ENCODE data around the gene RNF157. TPM values are rescaled to one million over a fixed set of nuclear protein-coding genes. Genes with fewer than 3 reads are reported as not detected.
A peak's percentile ranks its signal among the peaks of the same experiment; 100 is the strongest.

RNF157 gene
- total and polyA plus RNA-seq, 9 of the 15 experiments (the other 6 are each of a cell fraction or from before 2014, with no cell fraction given), result 8.1 to 31.7 (median 20.8) TPM

DNA sequence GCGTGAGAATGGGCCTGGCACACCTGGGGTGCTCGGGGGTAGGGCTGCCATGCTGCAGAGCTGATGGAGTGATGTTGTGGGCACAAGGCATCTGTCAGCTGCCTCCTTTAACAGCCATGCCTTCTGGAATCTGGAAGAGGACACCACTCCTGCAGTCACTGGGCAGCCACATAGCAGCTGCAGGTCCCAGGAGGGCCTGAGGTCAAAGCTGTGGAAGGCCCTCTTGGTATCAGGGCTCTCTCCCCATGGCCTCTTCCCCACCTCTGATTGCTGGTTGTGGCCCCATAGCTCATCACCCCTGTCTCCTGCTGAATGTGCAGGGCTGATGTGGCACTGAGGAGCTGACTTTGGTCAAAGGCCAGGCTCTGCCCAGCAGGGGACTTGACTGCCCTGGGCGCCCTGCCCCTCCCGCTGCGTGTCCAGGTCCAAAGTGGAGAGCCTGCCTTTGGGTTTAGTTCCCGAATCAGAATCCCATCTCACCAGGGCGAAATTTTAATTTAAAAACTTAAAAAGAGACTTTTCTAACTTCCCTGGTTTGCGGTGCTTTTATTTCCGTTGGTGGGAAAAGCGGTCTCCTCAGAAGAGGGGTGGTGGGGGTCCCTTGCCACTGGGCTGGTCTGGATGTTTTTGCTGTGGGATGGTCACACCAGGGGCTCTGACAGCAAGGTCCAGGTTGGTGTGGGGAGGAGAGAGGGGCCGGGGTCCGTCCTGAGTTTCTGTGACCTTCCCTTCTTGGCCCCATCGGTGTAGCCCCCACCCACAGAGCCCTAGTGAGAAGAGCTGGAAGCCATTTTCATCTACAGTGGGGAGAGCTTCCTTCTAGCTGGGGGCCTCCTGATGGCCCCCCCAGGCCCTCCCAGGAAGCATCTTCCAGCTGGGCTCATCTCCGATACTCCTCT is 30.7 kb upstream of the RNF157 start (continued):
- TF ChIP-seq, protein P1, sequence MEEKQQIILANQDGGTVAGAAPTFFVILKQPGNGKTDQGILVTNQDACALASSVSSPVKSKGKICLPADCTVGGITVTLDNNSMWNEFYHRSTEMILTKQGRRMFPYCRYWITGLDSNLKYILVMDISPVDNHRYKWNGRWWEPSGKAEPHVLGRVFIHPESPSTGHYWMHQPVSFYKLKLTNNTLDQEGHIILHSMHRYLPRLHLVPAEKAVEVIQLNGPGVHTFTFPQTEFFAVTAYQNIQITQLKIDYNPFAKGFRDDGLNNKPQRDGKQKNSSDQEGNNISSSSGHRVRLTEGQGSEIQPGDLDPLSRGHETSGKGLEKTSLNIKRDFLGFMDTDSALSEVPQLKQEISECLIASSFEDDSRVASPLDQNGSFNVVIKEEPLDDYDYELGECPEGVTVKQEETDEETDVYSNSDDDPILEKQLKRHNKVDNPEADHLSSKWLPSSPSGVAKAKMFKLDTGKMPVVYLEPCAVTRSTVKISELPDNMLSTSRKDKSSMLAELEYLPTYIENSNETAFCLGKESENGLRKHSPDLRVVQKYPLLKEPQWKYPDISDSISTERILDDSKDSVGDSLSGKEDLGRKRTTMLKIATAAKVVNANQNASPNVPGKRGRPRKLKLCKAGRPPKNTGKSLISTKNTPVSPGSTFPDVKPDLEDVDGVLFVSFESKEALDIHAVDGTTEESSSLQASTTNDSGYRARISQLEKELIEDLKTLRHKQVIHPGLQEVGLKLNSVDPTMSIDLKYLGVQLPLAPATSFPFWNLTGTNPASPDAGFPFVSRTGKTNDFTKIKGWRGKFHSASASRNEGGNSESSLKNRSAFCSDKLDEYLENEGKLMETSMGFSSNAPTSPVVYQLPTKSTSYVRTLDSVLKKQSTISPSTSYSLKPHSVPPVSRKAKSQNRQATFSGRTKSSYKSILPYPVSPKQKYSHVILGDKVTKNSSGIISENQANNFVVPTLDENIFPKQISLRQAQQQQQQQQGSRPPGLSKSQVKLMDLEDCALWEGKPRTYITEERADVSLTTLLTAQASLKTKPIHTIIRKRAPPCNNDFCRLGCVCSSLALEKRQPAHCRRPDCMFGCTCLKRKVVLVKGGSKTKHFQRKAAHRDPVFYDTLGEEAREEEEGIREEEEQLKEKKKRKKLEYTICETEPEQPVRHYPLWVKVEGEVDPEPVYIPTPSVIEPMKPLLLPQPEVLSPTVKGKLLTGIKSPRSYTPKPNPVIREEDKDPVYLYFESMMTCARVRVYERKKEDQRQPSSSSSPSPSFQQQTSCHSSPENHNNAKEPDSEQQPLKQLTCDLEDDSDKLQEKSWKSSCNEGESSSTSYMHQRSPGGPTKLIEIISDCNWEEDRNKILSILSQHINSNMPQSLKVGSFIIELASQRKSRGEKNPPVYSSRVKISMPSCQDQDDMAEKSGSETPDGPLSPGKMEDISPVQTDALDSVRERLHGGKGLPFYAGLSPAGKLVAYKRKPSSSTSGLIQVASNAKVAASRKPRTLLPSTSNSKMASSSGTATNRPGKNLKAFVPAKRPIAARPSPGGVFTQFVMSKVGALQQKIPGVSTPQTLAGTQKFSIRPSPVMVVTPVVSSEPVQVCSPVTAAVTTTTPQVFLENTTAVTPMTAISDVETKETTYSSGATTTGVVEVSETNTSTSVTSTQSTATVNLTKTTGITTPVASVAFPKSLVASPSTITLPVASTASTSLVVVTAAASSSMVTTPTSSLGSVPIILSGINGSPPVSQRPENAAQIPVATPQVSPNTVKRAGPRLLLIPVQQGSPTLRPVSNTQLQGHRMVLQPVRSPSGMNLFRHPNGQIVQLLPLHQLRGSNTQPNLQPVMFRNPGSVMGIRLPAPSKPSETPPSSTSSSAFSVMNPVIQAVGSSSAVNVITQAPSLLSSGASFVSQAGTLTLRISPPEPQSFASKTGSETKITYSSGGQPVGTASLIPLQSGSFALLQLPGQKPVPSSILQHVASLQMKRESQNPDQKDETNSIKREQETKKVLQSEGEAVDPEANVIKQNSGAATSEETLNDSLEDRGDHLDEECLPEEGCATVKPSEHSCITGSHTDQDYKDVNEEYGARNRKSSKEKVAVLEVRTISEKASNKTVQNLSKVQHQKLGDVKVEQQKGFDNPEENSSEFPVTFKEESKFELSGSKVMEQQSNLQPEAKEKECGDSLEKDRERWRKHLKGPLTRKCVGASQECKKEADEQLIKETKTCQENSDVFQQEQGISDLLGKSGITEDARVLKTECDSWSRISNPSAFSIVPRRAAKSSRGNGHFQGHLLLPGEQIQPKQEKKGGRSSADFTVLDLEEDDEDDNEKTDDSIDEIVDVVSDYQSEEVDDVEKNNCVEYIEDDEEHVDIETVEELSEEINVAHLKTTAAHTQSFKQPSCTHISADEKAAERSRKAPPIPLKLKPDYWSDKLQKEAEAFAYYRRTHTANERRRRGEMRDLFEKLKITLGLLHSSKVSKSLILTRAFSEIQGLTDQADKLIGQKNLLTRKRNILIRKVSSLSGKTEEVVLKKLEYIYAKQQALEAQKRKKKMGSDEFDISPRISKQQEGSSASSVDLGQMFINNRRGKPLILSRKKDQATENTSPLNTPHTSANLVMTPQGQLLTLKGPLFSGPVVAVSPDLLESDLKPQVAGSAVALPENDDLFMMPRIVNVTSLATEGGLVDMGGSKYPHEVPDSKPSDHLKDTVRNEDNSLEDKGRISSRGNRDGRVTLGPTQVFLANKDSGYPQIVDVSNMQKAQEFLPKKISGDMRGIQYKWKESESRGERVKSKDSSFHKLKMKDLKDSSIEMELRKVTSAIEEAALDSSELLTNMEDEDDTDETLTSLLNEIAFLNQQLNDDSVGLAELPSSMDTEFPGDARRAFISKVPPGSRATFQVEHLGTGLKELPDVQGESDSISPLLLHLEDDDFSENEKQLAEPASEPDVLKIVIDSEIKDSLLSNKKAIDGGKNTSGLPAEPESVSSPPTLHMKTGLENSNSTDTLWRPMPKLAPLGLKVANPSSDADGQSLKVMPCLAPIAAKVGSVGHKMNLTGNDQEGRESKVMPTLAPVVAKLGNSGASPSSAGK (IDR thresholded peaks at IDR 0.05), result no peak
- TF ChIP-seq FOXK1 (CRISPR knock-in tag; IDR thresholded peaks at IDR 0.05; ENCODE audit: borderline replicate concordance) (peak; percentile 77; the same call in 1 of the 2 replicates), POLR2B (IDR thresholded peaks at IDR 0.05; ENCODE audit: low read depth, partially characterized antibody) (peak; percentile 39), MTA3 (IDR thresholded peaks at IDR 0.05; ENCODE audit: borderline replicate concordance) (peak; percentile 28; the same call in 1 of the 2 replicates)
